B cell (primary cell): ENCODE data around the gene FOXD1.

Experiments
- EZH2 ChIP-seq: IDR thresholded peaks from 2 replicates; pipeline ENCODE4 v1.6.1; 2012; ENCODE audit warnings: borderline replicate concordance, low read depth, mild to moderate bottlenecking, moderate library complexity, low read length; ENCODE audit not compliant: insufficient read depth, poor library complexity, severe bottlenecking
- TF ChIP-seq, protein P1 (sequence below): fragments of 200-600 bp; IDR thresholded peaks from one replicate; pipeline ENCODE4 v1.8.0; 2022; ENCODE audit warnings: antibody characterized with exemption, mild to moderate bottlenecking

DNA sequence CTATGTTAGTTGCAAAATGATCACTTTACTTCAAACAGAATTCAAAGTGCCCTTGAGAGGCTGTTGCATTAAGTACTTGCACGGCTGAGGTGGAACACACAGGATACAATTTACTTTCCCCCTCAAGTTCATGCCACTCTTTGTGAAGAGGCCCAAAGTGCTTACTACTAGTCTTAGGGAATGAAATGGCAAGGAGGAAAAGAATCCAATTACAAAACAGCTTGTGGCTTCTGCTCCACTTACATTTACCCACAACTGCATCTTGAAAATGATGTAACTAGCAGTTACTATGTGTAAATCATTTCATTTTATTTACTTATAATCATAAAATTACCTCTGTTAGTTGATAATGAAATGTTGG is 14.6 kb downstream of the FOXD1 start:
- TF ChIP-seq, protein P1, sequence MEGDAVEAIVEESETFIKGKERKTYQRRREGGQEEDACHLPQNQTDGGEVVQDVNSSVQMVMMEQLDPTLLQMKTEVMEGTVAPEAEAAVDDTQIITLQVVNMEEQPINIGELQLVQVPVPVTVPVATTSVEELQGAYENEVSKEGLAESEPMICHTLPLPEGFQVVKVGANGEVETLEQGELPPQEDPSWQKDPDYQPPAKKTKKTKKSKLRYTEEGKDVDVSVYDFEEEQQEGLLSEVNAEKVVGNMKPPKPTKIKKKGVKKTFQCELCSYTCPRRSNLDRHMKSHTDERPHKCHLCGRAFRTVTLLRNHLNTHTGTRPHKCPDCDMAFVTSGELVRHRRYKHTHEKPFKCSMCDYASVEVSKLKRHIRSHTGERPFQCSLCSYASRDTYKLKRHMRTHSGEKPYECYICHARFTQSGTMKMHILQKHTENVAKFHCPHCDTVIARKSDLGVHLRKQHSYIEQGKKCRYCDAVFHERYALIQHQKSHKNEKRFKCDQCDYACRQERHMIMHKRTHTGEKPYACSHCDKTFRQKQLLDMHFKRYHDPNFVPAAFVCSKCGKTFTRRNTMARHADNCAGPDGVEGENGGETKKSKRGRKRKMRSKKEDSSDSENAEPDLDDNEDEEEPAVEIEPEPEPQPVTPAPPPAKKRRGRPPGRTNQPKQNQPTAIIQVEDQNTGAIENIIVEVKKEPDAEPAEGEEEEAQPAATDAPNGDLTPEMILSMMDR = no peak
- no peak for TF ChIP-seq EZH2
